OCI-LY7 (cell line): Measurements from ENCODE around the gene LRP10. TPM values are rescaled to one million over a fixed set of nuclear protein-coding genes. Genes with fewer than 3 reads are reported as not detected.

Source experiments
- BruUV-seq: library from RNA; stranded (reverse); fragments of 400-500 nt; replicated peaks from 2 replicates; lab custom pipeline; 2021; lab: Mats Ljungman, UMichigan
- CTCF ChIA-PET: fragments of 300-600 bp; sonication (Branson Sonifier 250); formaldehyde crosslinking; loops from one replicate; lab custom pipeline; 2022; ENCODE audit warnings: antibody characterized with exemption; ENCODE audit not compliant: unreplicated experiment; lab: Charles Lee
- POLR2A ChIA-PET: fragments of 300-600 bp; sonication (Branson Sonifier 250); formaldehyde crosslinking; loops from one replicate; lab custom pipeline; 2022; ENCODE audit warnings: antibody characterized with exemption; lab: Charles Lee
- DNase-seq: peaks from one replicate; pipeline ENCODE4 v3.0.0-alpha.2; 2015; ENCODE audit warnings: low spot score
- H2AFZ ChIP-seq: fragments of 200-600 bp; sonication (generic), shearing (Covaris generic); 2 replicates; pipeline ENCODE4 v1.6.1; 2014; ENCODE audit warnings: mild to moderate bottlenecking, antibody characterized with exemption, low read length, moderate library complexity
- H3K27ac ChIP-seq: fragments of 200-600 bp; sonication (generic); 2 replicates; pipeline ENCODE4 v1.5.1; 2014; ENCODE audit warnings: mixed run types, low read depth, mild to moderate bottlenecking, moderate library complexity, low read length, inconsistent platforms; ENCODE audit not compliant: poor library complexity, severe bottlenecking
- H3K36me3 ChIP-seq: fragments of 200-600 bp; sonication (generic); 2 replicates; pipeline ENCODE4 v1.6.1; 2014; ENCODE audit warnings: mild to moderate bottlenecking, antibody characterized with exemption, low read length, moderate library complexity, mixed read lengths; ENCODE audit not compliant: insufficient read depth
- H3K4me1 ChIP-seq: fragments of 200-600 bp; sonication (generic); 2 replicates; pipeline ENCODE4 v1.5.1; 2014; ENCODE audit warnings: mild to moderate bottlenecking, low read length; ENCODE audit not compliant: insufficient read depth, poor library complexity, severe bottlenecking
- H3K4me2 ChIP-seq: fragments of 200-600 bp; sonication (generic); 2 replicates; pipeline ENCODE4 v1.6.1; 2014; ENCODE audit warnings: mild to moderate bottlenecking, low read length
- H3K4me3 ChIP-seq: fragments of 200-600 bp; sonication (generic); 2 replicates; pipeline ENCODE4 v1.5.1; 2014; ENCODE audit warnings: mild to moderate bottlenecking, low read depth, low read length; ENCODE audit not compliant: poor library complexity, severe bottlenecking
- H3K79me2 ChIP-seq: fragments of 200-600 bp; sonication (generic); 2 replicates; pipeline ENCODE4 v1.6.1; 2016; ENCODE audit warnings: low read depth, mild to moderate bottlenecking, low read length, moderate library complexity, mixed read lengths; ENCODE audit not compliant: insufficient read depth
- H3K9me2 ChIP-seq: fragments of 200-600 bp; sonication (generic); 2 replicates; pipeline ENCODE4 v1.6.1; 2016; ENCODE audit warnings: mild to moderate bottlenecking, low read length, mixed read lengths; ENCODE audit not compliant: insufficient read depth
- H3K9me3 ChIP-seq: fragments of 200-600 bp; sonication (generic); 2 replicates; pipeline ENCODE4 v1.6.1; 2014; ENCODE audit warnings: mild to moderate bottlenecking, mixed run types, low read length, mixed read lengths
- H4K20me1 ChIP-seq: fragments of 200-600 bp; sonication (generic); 2 replicates; pipeline ENCODE4 v1.6.1; 2014; ENCODE audit warnings: mild to moderate bottlenecking, antibody characterized with exemption, low read length, moderate library complexity, mixed read lengths; ENCODE audit not compliant: insufficient read depth
- CTCF ChIP-seq: fragments of 200-600 bp; sonication (generic); conservative IDR thresholded peaks from 2 replicates; pipeline ENCODE4 v1.5.1; 2014; ENCODE audit warnings: mild to moderate bottlenecking, antibody characterized with exemption, low read length, moderate library complexity, mixed read lengths
- EZH2phosphoT487 ChIP-seq: fragments of 200-600 bp; sonication (generic); IDR thresholded peaks from 2 replicates; pipeline ENCODE4 v1.6.1; 2018; ENCODE audit warnings: low read depth, borderline replicate concordance, mild to moderate bottlenecking, mixed run types, antibody characterized with exemption, low read length, moderate library complexity, mixed read lengths
- intact Hi-C: fragments of 100-400 bp; cut with micrococcal nuclease; formaldehyde crosslinking; loops from one replicate; pipeline ENCODE4 v1.10.0; 2022; ENCODE audit not compliant: unreplicated experiment
- total RNA-seq, 2 experiments: library from RNA; depleted of rRNA in 1 of 2; stranded (reverse); fragments of >200 nt in 1 of 2; shearing (Covaris generic) in 1 of 2; gene quantifications; 2 replicates each; pipeline ENCODE4 v1.2.3, GENCODE V29; 2014 to 2022

Gene LRP10
- total RNA-seq, 2 experiments from 2014 or later: 25.5 to 55.1 TPM

GRCh38 chr14:22861651-22862050 lies 9.9 kb upstream of the LRP10 start:
- Histone ChIP-seq H3K4me2 (no peak overlapping the region), H3K9me3 (no peaks in the 10 kb centered on the region), H3K9me2 (no peaks in the 10 kb centered on the region), H3K27ac (no peak overlapping the region), H2AFZ (no peak overlapping the region), H3K36me3 (no peaks in the 10 kb centered on the region), H4K20me1 (no peaks in the 10 kb centered on the region), H3K4me3 (no peak overlapping the region), H3K79me2 (no peaks in the 10 kb centered on the region), H3K4me1 (peaks cover 8% of the 10 kb centered on the region)
- DNase-seq: no peak
- ChIA-PET CTCF (no interaction called here), POLR2A (interaction anchor here (1.1 to 1.4 kb wide), 4 partner anchors 10 to 108 kb away, joined by 3 to 6 read pairs (median 3); partner anchors contain the start of gene LRP10)
- TF ChIP-seq CTCF (no peak), EZH2phosphoT487 (no peak)
- intact Hi-C loops: no loop called here
- BruUV-seq: no TSS peak

GRCh38 chr14:22864979-22865378 lies 6.6 kb upstream of the LRP10 start:
- no TSS peak for BruUV-seq
- intact Hi-C loops: no loop called here
- Histone ChIP-seq H3K79me2 (no peaks in the 10 kb centered on the region), H3K4me3 (no peak overlapping the region), H3K9me2 (no peaks in the 10 kb centered on the region), H2AFZ (no peak overlapping the region; the same call in 1 of the 2 replicates), H3K36me3 (no peaks in the 10 kb centered on the region), H3K4me2 (no peak overlapping the region), H3K9me3 (no peaks in the 10 kb centered on the region), H3K27ac (no peak overlapping the region), H3K4me1 (peaks cover 17% of the 10 kb centered on the region), H4K20me1 (no peaks in the 10 kb centered on the region)
- CTCF ChIA-PET: no interaction called here
- DNase-seq: no peak
- POLR2A ChIA-PET: no interaction called here
- TF ChIP-seq CTCF: no peak

- no peaks in the 10 kb centered on the region for H3K36me3 ChIP-seq
- no peaks in the 10 kb centered on the region for H3K9me2 ChIP-seq
- H3K79me2 ChIP-seq: no peaks in the 10 kb centered on the region
- no peak overlapping the region for H3K27ac ChIP-seq
- H4K20me1 ChIP-seq: no peaks in the 10 kb centered on the region
- ChIA-PET POLR2A (interaction anchor here (1.4 kb wide), 1 partner anchor 18 kb away, joined by 3 read pairs; no protein-coding TSS in a partner anchor), CTCF (no interaction called here)
- H2AFZ ChIP-seq: peak overlapping the region; percentile 27; the same call in 1 of the 2 replicates
- intact Hi-C loops: no loop called here
- no peak for DNase-seq
- TF ChIP-seq CTCF (peak; percentile 77), EZH2phosphoT487 (no peak)
- H3K4me1 ChIP-seq: peaks cover 24% of the 10 kb centered on the region
- no peak overlapping the region for H3K4me3 ChIP-seq
- no peak overlapping the region; the same call in 1 of the 2 replicates for H3K4me2 ChIP-seq
- no TSS peak for BruUV-seq
- no peaks in the 10 kb centered on the region for H3K9me3 ChIP-seq
Measured at GRCh38 chr14:22865424-22866405, 5.8 kb upstream of the LRP10 start.
